ENCODE measurements around the gene OR5T2. TPM values are rescaled to one million over a fixed set of nuclear protein-coding genes. Genes with fewer than 3 reads are reported as not detected.

The OR5T2 gene
- total and polyA plus RNA-seq, 2 experiments from 2014 or later = not detected

- Histone ChIP-seq H4K20me1 (replicated peaks; ENCODE audit: insufficient read depth) (no peaks in the 10 kb centered on the region), H3K27me3 (ENCODE audit: insufficient read depth) (no peaks in the 10 kb centered on the region), H3K4me1 (ENCODE audit: insufficient read depth) (no peaks in the 10 kb centered on the region), H3F3A (replicated peaks; ENCODE audit: low read depth) (no peaks in the 10 kb centered on the region), H3K4me3 (no peak within 1 kb of the TSS), H2AFZ (no peak within 1 kb of the TSS), H3K27ac (ENCODE audit: low read depth) (no peak within 1 kb of the TSS), H3K79me2 (replicated peaks; ENCODE audit: insufficient read depth) (no peaks in the 10 kb centered on the region), H3K36me3 (ENCODE audit: insufficient read depth) (no peaks in the 10 kb centered on the region), H3K9me2 (ENCODE audit: insufficient read depth) (no peaks in the 10 kb centered on the region), H3K4me2 (no peak within 1 kb of the TSS)
- Mint-ChIP-seq H3K4me3 (no peak within 1 kb of the TSS), H3K27ac (no peak within 1 kb of the TSS), H3K27me3 (ENCODE audit: insufficient read depth, low read depth, poor library complexity) (no peaks in the 10 kb centered on the region), H3K9me3 (peaks cover under 1% of the 10 kb centered on the region; the same call in 2 of the 3 replicates), H3K36me3 (ENCODE audit: low read depth) (peaks cover under 1% of the 10 kb centered on the region; the same call in 1 of the 3 replicates), H3K4me1 (no peaks in the 10 kb centered on the region)
- no peak for TF ChIP-seq EZH2 (IDR thresholded peaks at IDR 0.05; ENCODE audit: low read depth, unreplicated experiment)
- TF ChIP-seq ZNF331 (CRISPR knock-in tag; IDR thresholded peaks at IDR 0.05; ENCODE audit: low read depth) = no peak
- no peak for TF ChIP-seq ZNF462 (CRISPR knock-in tag; IDR thresholded peaks at IDR 0.05)
- TF ChIP-seq REST (IDR thresholded peaks at IDR 0.05; ENCODE audit: unreplicated experiment) = no peak
- no peak for TF ChIP-seq ETS1 (IDR thresholded peaks at IDR 0.05)
- no peak for TF ChIP-seq POLR2AphosphoS5 (IDR thresholded peaks at IDR 0.05; ENCODE audit: low read depth)
- no peak for TF ChIP-seq JUNB (IDR thresholded peaks at IDR 0.05; ENCODE audit: unreplicated experiment)
- no peak for TF ChIP-seq CTCF (conservative IDR thresholded peaks at IDR 0.05; ENCODE audit: low read depth in 2 of 2)
- no peak for TF ChIP-seq EZH2phosphoT487 (IDR thresholded peaks at IDR 0.05; ENCODE audit: unreplicated experiment)
- no peak for TF ChIP-seq NANOG (IDR thresholded peaks at IDR 0.05; ENCODE audit: borderline replicate concordance)
- no peak for TF ChIP-seq STAT1 (IDR thresholded peaks at IDR 0.05; ENCODE audit: unreplicated experiment)
- no peak for ATAC-seq
- no peak for DNase-seq (ENCODE audit: low spot score)
Observed at GRCh38 chr11:56251954-56252353, 17.9 kb upstream of the OR5T2 start, which contains the start of gene OR5T3. Gene OR5T3 (plus strand): TSS chr11:56252254. CDS start chr11:56252254, 0 bp downstream.
